Esophagus (tissue), 2 donors: ENCODE measurements around the gene UNKL. TPM values are rescaled to one million over a fixed set of nuclear protein-coding genes. Genes with fewer than 3 reads are reported as not detected.

ENCODE experiments used
- H3K27ac ChIP-seq, 2 donors: one replicate each; pipeline ENCODE4 v1.5.1; 2013; ENCODE audit warnings: low read depth in 2 of 2, mild to moderate bottlenecking in 2 of 2, inconsistent platforms in 1 of 2, low read length in 1 of 2, moderate library complexity in 1 of 2
- H3K27me3 ChIP-seq, 2 donors: one replicate each; pipeline ENCODE4 v1.6.1; 2013; ENCODE audit warnings: low read length in 2 of 2, control low read depth in 1 of 2, mild to moderate bottlenecking in 1 of 2; ENCODE audit not compliant: insufficient read depth in 2 of 2, control insufficient read depth in 1 of 2
- H3K36me3 ChIP-seq, 2 donors: one replicate each; pipeline ENCODE4 v1.6.1; 2013; ENCODE audit warnings: low read length in 1 of 2; ENCODE audit not compliant: control insufficient read depth in 2 of 2, insufficient read depth in 2 of 2
- H3K4me1 ChIP-seq, 2 donors: one replicate each; pipeline ENCODE4 v1.6.1; 2013; ENCODE audit warnings: low read length in 1 of 2; ENCODE audit not compliant: control insufficient read depth in 2 of 2, insufficient read depth in 2 of 2
- H3K4me3 ChIP-seq, 2 donors: one replicate each; pipeline ENCODE4 v1.5.1; 2013; ENCODE audit warnings: low read length in 2 of 2, mild to moderate bottlenecking in 2 of 2, low read depth in 1 of 2, moderate library complexity in 1 of 2
- H3K9me3 ChIP-seq, 2 donors: one replicate each; pipeline ENCODE4 v1.6.1; 2013; ENCODE audit warnings: mild to moderate bottlenecking in 2 of 2, low read depth in 1 of 2, low read length in 1 of 2, moderate library complexity in 1 of 2; ENCODE audit not compliant: control insufficient read depth in 2 of 2, insufficient read depth in 1 of 2
- WGBS, 2 donors: extraction: QIAGEN DNeasy Blood & Tissue Kit; methylation state at CpG; one replicate each; pipeline ENCODE4 v1.1.7; 2013; 5-methylcytosine and 5-hydroxymethylcytosine counted together
- polyA plus RNA-seq, 2 donors: library from polyadenylated mRNA; stranded (reverse); fragments of 200-250 nt; gene quantifications; one replicate each; pipeline ENCODE4 v1.2.3, GENCODE V29; 2013
- donor health status: healthy with polysubstance abuse.
- donor health status: Bipolar disorder and iron deficiency.

UNKL gene
- polyA plus RNA-seq = 1 to 10 TPM; 5.4 to 8.1 TPM

DNA sequence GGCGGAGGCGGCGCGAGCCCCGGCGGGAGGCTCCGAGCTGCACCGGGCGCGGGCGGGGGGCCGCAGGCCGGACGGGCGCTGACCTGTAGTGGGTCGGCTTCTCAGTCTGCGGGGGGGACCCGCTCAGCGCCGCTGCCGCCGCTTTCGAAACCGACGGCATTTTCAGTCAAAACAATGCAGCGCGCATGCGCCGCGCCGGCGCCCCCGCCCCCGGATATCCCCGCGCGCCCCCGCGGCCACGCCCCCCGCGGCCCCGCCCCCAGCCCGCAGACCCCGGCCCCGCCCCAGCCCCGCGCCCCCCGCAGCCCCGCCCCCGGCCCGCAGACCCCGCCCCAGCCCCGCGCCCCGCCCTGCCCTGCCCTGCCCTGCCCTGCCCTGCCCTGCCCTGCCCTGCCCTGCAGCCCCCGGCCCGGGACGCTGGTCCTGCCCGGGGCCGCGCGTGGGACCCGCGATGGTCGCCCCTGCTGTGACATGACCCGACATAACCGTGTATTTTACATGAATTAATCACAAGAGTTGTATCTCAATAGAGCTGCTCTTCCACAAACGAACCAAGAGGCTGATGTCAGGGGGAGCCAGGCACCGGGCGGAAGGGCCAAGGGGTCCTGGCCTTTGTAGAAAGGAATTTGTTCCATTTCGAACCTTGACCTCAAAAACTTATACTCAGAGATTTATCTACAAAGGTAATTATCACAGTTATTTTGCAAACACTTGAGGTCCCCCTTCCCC lies at the start of gene UNKL:
UNKL (minus strand) TSS at position 173 of the 729 bp plus-strand sequence; CDS start at position 160, 13 bp downstream.
- Histone ChIP-seq H3K36me3 (no peaks in the 10 kb centered on the region), H3K4me3 (peak within 1 kb of the TSS; percentile 70 to 98), H3K4me1 (peaks cover 2 to 5% of the 10 kb centered on the region in 2 donors), H3K27me3 (no peaks in the 10 kb centered on the region), H3K9me3 (no peaks in the 10 kb centered on the region), H3K27ac (peak within 1 kb of the TSS; percentile 82 to 96)
- 2 to 4% methylated on average over 19 to 72 of the region's 72 CpGs for WGBS, 2 donors

DNA sequence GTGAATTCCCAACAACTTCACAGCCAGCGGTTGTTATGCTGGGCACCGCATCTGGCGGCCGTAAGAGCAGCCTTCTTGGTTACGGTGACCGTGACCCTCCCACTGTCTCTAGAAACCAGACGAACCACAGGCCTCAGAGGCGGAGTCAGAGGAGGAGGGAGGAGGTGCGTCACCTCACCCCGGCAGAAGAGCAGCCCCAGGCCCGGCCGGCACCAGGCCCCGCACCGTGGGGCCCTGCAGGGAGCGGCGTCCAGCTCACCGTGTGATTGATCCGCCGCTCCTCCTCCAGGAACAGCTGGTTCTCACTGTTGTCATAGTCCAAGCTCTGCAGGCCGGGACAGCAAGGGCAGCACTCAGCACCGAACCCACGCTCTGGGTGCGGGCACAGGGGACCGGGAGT lies 46.6 kb upstream of the UNKL start:
- Histone ChIP-seq H3K4me1 (no peaks in the 10 kb centered on the region), H3K9me3 (no peaks in the 10 kb centered on the region), H3K36me3 (peaks cover 10 to 38% of the 10 kb centered on the region in 2 donors), H3K4me3 (no peak overlapping the region), H3K27me3 (no peaks in the 10 kb centered on the region), H3K27ac (no peak overlapping the region)
- WGBS, 2 donors = 89 to 90% methylated on average over 24 of the region's 24 CpGs

DNA sequence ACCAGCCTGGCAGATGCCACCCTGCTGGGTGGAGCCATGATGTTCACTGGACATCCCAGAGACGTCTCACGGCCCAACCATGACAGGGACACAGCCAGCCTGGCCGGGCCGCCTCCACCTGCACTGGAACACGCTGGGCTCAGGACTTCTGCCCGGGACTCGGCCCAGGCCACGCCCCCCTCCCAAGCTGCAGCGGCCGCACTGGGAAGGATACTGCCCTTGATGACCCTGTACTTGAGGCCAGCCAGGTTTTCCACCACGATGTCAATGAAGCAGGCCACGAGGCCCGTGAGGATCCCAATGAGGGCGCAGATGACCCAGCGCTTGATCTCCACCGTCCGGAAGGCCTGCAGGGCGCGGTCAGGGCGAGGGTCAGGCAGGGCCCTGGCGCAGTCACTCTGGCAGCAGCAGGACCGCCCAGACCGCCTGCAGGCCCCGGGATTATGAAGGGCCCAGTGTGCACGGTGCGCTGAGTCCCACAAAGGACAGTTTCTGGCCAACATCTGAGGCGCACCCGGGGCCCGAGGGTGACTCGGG lies 46.2 kb upstream of the UNKL start:
- no peak overlapping the region for H3K27ac ChIP-seq
- no peaks in the 10 kb centered on the region for H3K4me1 ChIP-seq
- peaks cover 10 to 43% of the 10 kb centered on the region in 2 donors for H3K36me3 ChIP-seq
- H3K27me3 ChIP-seq = no peaks in the 10 kb centered on the region
- no peak overlapping the region for H3K4me3 ChIP-seq
- WGBS, 2 donors = 92% methylated on average over 28 to 30 of the region's 30 CpGs
- no peaks in the 10 kb centered on the region for H3K9me3 ChIP-seq

GRCh38 chr16:1459967-1460366 lies 45.5 kb upstream of the UNKL start:
- Histone ChIP-seq H3K27ac (no peak overlapping the region), H3K9me3 (no peaks in the 10 kb centered on the region), H3K4me1 (no peaks in the 10 kb centered on the region), H3K27me3 (no peaks in the 10 kb centered on the region), H3K4me3 (no peak overlapping the region), H3K36me3 (peaks cover 10 to 50% of the 10 kb centered on the region in 2 donors)
- WGBS, 2 donors = 78 to 84% methylated on average over 10 of the region's 10 CpGs

- 78 to 80% methylated on average over 14 of the region's 14 CpGs for WGBS, 2 donors
- no peaks in the 10 kb centered on the region for H3K27me3 ChIP-seq
- peaks cover 10 to 53% of the 10 kb centered on the region in 2 donors for H3K36me3 ChIP-seq
- no peaks in the 10 kb centered on the region for H3K9me3 ChIP-seq
- no peaks in the 10 kb centered on the region for H3K4me1 ChIP-seq
- no peak overlapping the region for H3K27ac ChIP-seq
- H3K4me3 ChIP-seq = no peak overlapping the region
These were observed 44.5 kb upstream of the UNKL start for GRCh38 chr16:1458977-1459341.

- Histone ChIP-seq H3K27me3 (no peaks in the 10 kb centered on the region), H3K36me3 (peaks cover 15 to 56% of the 10 kb centered on the region in 2 donors), H3K4me1 (no peaks in the 10 kb centered on the region), H3K4me3 (no peak overlapping the region), H3K27ac (no peak overlapping the region), H3K9me3 (no peaks in the 10 kb centered on the region)
- WGBS, 2 donors = 91 to 92% methylated on average over 26 of the region's 26 CpGs
These were observed 44.0 kb upstream of the UNKL start for GRCh38 chr16:1458336-1458976.

- no peak overlapping the region for H3K27ac ChIP-seq
- H3K36me3 ChIP-seq = peaks cover 16 to 58% of the 10 kb centered on the region in 2 donors
- 90% methylated on average over 42 of the region's 42 CpGs for WGBS, 2 donors
These were observed 43.2 kb upstream of the UNKL start for GRCh38 chr16:1457489-1458245.

GRCh38 chr16:1456951-1457350 lies 42.4 kb upstream of the UNKL start:
- H3K4me1 ChIP-seq = no peaks in the 10 kb centered on the region
- no peaks in the 10 kb centered on the region for H3K27me3 ChIP-seq
- H3K27ac ChIP-seq = no peak overlapping the region
- H3K9me3 ChIP-seq = no peaks in the 10 kb centered on the region
- peaks cover 16 to 65% of the 10 kb centered on the region in 2 donors for H3K36me3 ChIP-seq
- no peak overlapping the region for H3K4me3 ChIP-seq
- 91 to 94% methylated on average over 16 of the region's 16 CpGs for WGBS, 2 donors

More at GRCh38 chr16:1457489-1458245, 43.2 kb upstream of the UNKL start:
- Histone ChIP-seq H3K27me3 (no peaks in the 10 kb centered on the region), H3K9me3 (no peaks in the 10 kb centered on the region), H3K4me3 (no peak overlapping the region), H3K4me1 (no peaks in the 10 kb centered on the region)
